ENCODE data around the gene MAU2.

MAU2 gene

GRCh38 chr19:19320361-19321140 lies at the start of gene MAU2, which contains the start of gene SUGP1:
Gene MAU2, plus strand, starts transcription at chr19:19320829. Its CDS starts 31 bp downstream, at chr19:19320860.
Gene SUGP1, minus strand, starts transcription at chr19:19320509. Its CDS starts 13 bp downstream, at chr19:19320496.
- DNase-seq = peak; percentile 99

- DNase-seq = no peak
Measured at GRCh38 chr19:19271828-19272599, 48.6 kb upstream of the MAU2 start.

- no peak for DNase-seq
Measured at GRCh38 chr19:19274146-19274545, 46.5 kb upstream of the MAU2 start.

- no peak for DNase-seq
Measured at GRCh38 chr19:19274716-19275565, 45.7 kb upstream of the MAU2 start.

- no peak for DNase-seq
Measured at GRCh38 chr19:19276386-19276785, 44.2 kb upstream of the MAU2 start.

- DNase-seq = no peak
Measured at GRCh38 chr19:19276851-19277250, 43.8 kb upstream of the MAU2 start.

- no peak for DNase-seq
Measured at GRCh38 chr19:19278315-19278714, 42.3 kb upstream of the MAU2 start.

- DNase-seq = no peak
Measured at GRCh38 chr19:19279062-19279612, 41.5 kb upstream of the MAU2 start.

- DNase-seq = no peak
Measured at GRCh38 chr19:19279853-19280252, 40.8 kb upstream of the MAU2 start.

GRCh38 chr19:19280561-19280960 lies 40.1 kb upstream of the MAU2 start:
- peak; percentile 43 for DNase-seq

- no peak for DNase-seq
Measured at GRCh38 chr19:19285686-19286085, 34.9 kb upstream of the MAU2 start.

- no peak for DNase-seq
Measured at GRCh38 chr19:19292607-19293006, 28.0 kb upstream of the MAU2 start.

GRCh38 chr19:19294914-19295313 lies 25.7 kb upstream of the MAU2 start:
- no peak for DNase-seq

- no peak for DNase-seq
Measured at GRCh38 chr19:19296953-19297689, 23.5 kb upstream of the MAU2 start.

GRCh38 chr19:19297759-19298158 lies 22.9 kb upstream of the MAU2 start:
- DNase-seq = no peak

GRCh38 chr19:19300613-19301012 lies 20.0 kb upstream of the MAU2 start:
- no peak for DNase-seq

GRCh38 chr19:19303411-19303810 lies 17.2 kb upstream of the MAU2 start:
- DNase-seq = no peak

GRCh38 chr19:19304186-19304965 lies 16.3 kb upstream of the MAU2 start:
- no peak for DNase-seq

- no peak for DNase-seq
Measured at GRCh38 chr19:19305066-19305465, 15.6 kb upstream of the MAU2 start.

GRCh38 chr19:19305696-19306095 lies 14.9 kb upstream of the MAU2 start:
- DNase-seq = no peak

- no peak for DNase-seq
Measured at GRCh38 chr19:19306191-19306590, 14.4 kb upstream of the MAU2 start.
